Psoas muscle (tissue), 8 donors: ENCODE data around the gene TMEM270. TPM values are rescaled to one million over a fixed set of nuclear protein-coding genes. Genes with fewer than 3 reads are reported as not detected.
"Not testable (repeated sequence)": the region's sequence is repeated elsewhere in the genome, so short reads cannot be mapped to it uniquely, and the experiment has no call there.

Source experiments
- ATAC-seq, 4 donors: fragments of 200-7000 bp; cut with Tn5 transposase; one replicate each; pipeline ENCODE4 v1.9.1; 2020; ENCODE audit warnings: moderate library complexity in 3 of 4, mild to moderate bottlenecking in 2 of 4
- DNase-seq, 2 donors: peaks; one replicate each; pipeline ENCODE4 v3.0.0-alpha.2; 2020
- H3K27ac ChIP-seq: fragments of 200-600 bp; one replicate; pipeline ENCODE4 v1.8.0; 2022
- H3K27me3 ChIP-seq, 3 donors: fragments of 200-600 bp in 1 of 3; one replicate each; pipeline versions ENCODE4 v1.6.1 to v1.8.0; 2013 to 2022; ENCODE audit warnings: low read length in 2 of 3, mild to moderate bottlenecking in 2 of 3, moderate library complexity in 1 of 3; ENCODE audit not compliant: insufficient read depth in 3 of 3
- H3K36me3 ChIP-seq, 2 donors: fragments of 200-600 bp in 1 of 2; one replicate each; pipeline versions ENCODE4 v1.6.1 to v1.8.0; 2013 to 2022; ENCODE audit warnings: low read depth in 1 of 2, mild to moderate bottlenecking in 1 of 2, moderate library complexity in 1 of 2; ENCODE audit not compliant: insufficient read depth in 1 of 2
- H3K4me1 ChIP-seq: fragments of 200-600 bp; one replicate; pipeline ENCODE4 v1.8.0; 2022
- H3K4me3 ChIP-seq: fragments of 200-600 bp; one replicate; pipeline ENCODE4 v1.8.0; 2022; ENCODE audit warnings: mild to moderate bottlenecking
- H3K9me3 ChIP-seq: fragments of 200-600 bp; one replicate; pipeline ENCODE4 v1.8.0; 2022
- WGBS, 3 donors: extraction: QIAGEN DNeasy Blood & Tissue Kit; methylation state at CpG; one replicate each; pipeline versions ENCODE4 v1.1.6 to v1.1.7; 2013; 5-methylcytosine and 5-hydroxymethylcytosine counted together
- intact Hi-C, 2 donors: fragments of 100-400 bp; cut with DNase I; formaldehyde crosslinking; loops; one replicate each; pipeline versions ENCODE4 v1.11.0 to v1.14.2; 2022
- polyA plus RNA-seq, 3 donors: library from polyadenylated mRNA; stranded (reverse); fragments of 200-250 nt; gene quantifications; one replicate each; pipeline ENCODE4 v1.2.3, GENCODE V29; 2013
- total RNA-seq, 4 donors: library from RNA; stranded (reverse); fragmentation: NEBNext Ultra II Directional in 2 of 4; extraction: Animal tissue kit (Norgen Biotek cat#: 25700) in 2 of 4; gene quantifications; one replicate each; pipeline versions ENCODE4 v1.2.1 to v1.2.4, GENCODE V29; 2021 to 2023
- TF ChIP-seq, protein P1 (sequence below): fragments of 200-600 bp; IDR thresholded peaks from one replicate; pipeline ENCODE4 v1.8.0; 2022; ENCODE audit warnings: antibody characterized with exemption
- donor health status: healthy with polysubstance abuse.
- donor health status: DM: no; HTN: no; CAD: no; lungs with moderate emphysema.
- donor health status: Bipolar disorder and iron deficiency.
- donor health status: healthy.
- donor health status: DM: yes; HTN: yes; CAD: no.
- donor health status: DM: no; HTN: no; CAD: no.
- donor health status: DM: no; HTN: no; CAD: no.
- donor health status: DM: yes; HTN: yes; CAD: no.

Gene TMEM270
- total and polyA plus RNA-seq, 7 donors: not detected

- no peak overlapping the region for H3K4me3 ChIP-seq
- H3K9me3 ChIP-seq: no peaks in the 10 kb centered on the region
- H3K27ac ChIP-seq: no peak overlapping the region
- WGBS, 3 donors: 54 to 65% (median 65%) methylated on average over 5 of the region's 5 CpGs
- TF ChIP-seq, protein P1, sequence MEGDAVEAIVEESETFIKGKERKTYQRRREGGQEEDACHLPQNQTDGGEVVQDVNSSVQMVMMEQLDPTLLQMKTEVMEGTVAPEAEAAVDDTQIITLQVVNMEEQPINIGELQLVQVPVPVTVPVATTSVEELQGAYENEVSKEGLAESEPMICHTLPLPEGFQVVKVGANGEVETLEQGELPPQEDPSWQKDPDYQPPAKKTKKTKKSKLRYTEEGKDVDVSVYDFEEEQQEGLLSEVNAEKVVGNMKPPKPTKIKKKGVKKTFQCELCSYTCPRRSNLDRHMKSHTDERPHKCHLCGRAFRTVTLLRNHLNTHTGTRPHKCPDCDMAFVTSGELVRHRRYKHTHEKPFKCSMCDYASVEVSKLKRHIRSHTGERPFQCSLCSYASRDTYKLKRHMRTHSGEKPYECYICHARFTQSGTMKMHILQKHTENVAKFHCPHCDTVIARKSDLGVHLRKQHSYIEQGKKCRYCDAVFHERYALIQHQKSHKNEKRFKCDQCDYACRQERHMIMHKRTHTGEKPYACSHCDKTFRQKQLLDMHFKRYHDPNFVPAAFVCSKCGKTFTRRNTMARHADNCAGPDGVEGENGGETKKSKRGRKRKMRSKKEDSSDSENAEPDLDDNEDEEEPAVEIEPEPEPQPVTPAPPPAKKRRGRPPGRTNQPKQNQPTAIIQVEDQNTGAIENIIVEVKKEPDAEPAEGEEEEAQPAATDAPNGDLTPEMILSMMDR: no peak
- no peaks in the 10 kb centered on the region for H3K36me3 ChIP-seq
- H3K4me1 ChIP-seq: peaks cover 12% of the 10 kb centered on the region
- ATAC-seq: no peak
- DNase-seq: no peak
- intact Hi-C loops: loop anchor here in 1 of 2 donors (2.0 kb wide), 1 partner anchor 113 kb away; no protein-coding TSS in a partner anchor
- H3K27me3 ChIP-seq: peaks cover 0 to 25% (median 0%) of the 10 kb centered on the region in 3 donors
Measured at GRCh38 chr7:73881352-73882046, 20.5 kb downstream of the TMEM270 start.

GRCh38 chr7:73882047-73882402 lies 21.1 kb downstream of the TMEM270 start:
- 80 to 89% (median 81%) methylated on average over 3 of the region's 3 CpGs for WGBS, 3 donors
- Histone ChIP-seq H3K27me3 (peaks cover 0 to 29% (median 0%) of the 10 kb centered on the region in 3 donors), H3K4me1 (peaks cover 12% of the 10 kb centered on the region), H3K9me3 (no peaks in the 10 kb centered on the region), H3K4me3 (no peak overlapping the region), H3K27ac (no peak overlapping the region), H3K36me3 (no peaks in the 10 kb centered on the region)
- no peak for ATAC-seq
- DNase-seq: no peak
- intact Hi-C loops: no loop called here
- TF ChIP-seq, protein P1: no peak

DNA sequence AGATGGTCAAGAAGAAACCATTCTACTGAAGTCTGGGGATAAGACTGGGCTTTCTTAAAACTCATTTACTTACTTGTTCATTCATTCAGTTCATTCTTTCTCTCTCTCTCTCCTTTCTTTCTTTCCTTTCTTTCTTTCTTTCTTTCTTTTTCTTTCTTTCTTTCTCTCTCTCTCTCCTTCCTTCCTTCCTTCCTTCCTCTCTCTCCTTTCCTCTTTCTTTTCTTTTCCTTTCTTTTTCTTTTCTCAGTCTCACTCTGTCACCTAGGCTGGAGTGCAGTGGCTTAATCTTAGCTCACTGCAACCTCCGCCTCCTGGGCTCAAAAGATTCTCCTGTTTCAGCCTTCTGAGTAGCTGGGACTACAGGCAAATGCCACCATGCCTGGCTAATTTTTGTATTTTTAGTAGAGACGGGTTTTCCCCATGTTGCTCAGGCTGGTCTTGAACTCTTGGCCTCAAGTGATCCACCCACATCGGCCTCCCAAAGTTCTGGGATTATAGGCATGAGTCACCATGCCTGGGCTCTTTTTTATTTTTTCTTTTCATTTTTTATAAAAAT lies 24.0 kb downstream of the TMEM270 start:
- intact Hi-C loops, DNase-seq, H3K36me3 ChIP-seq, ATAC-seq, H3K4me3 ChIP-seq, H3K9me3 ChIP-seq, H3K27ac ChIP-seq: not testable (repeated sequence)
- 85 to 93% (median 87%) methylated on average over 3 of the region's 3 CpGs for WGBS, 3 donors
- Histone ChIP-seq H3K4me1 (peaks cover 12% of the 10 kb centered on the region), H3K27me3 (peaks cover 0 to 31% (median 0%) of the 10 kb centered on the region in 3 donors)

DNA sequence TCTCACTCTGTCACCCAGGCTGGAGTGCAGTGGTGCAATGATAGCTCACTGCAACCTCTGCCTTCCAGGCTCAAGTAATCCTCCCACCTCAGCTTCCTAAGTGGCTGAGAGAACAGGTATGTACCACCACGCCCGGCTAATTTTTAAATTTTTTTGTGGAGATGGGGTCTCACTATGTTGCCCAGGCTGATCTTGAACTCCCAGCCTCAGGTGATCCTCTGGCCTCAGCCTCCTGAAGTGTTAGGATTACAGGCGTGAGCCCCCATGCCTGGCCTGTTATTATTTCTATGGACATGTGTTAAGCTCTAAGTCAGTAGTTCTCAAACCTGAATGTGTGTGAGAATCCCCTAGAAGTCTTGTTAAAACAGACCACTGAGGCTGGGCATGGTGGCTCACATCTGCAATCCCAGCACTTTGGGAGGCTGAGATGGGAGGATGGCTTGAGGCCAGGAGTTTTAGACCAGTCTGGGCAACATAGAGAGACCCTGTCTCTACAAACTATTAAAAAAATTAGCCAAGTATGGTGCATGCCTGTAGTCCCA lies 24.5 kb downstream of the TMEM270 start:
- Histone ChIP-seq H3K27me3 (peaks cover 0 to 31% (median 0%) of the 10 kb centered on the region in 3 donors), H3K4me1 (peaks cover 9% of the 10 kb centered on the region), H3K36me3 (no peaks in the 10 kb centered on the region), H3K27ac (no peak overlapping the region), H3K4me3 (no peak overlapping the region), H3K9me3 (no peaks in the 10 kb centered on the region)
- DNase-seq: no peak
- intact Hi-C loops: no loop called here
- 96 to 100% (median 97%) methylated on average over 3 of the region's 3 CpGs for WGBS, 3 donors
- TF ChIP-seq, protein P1: no peak
- no peak for ATAC-seq

DNA sequence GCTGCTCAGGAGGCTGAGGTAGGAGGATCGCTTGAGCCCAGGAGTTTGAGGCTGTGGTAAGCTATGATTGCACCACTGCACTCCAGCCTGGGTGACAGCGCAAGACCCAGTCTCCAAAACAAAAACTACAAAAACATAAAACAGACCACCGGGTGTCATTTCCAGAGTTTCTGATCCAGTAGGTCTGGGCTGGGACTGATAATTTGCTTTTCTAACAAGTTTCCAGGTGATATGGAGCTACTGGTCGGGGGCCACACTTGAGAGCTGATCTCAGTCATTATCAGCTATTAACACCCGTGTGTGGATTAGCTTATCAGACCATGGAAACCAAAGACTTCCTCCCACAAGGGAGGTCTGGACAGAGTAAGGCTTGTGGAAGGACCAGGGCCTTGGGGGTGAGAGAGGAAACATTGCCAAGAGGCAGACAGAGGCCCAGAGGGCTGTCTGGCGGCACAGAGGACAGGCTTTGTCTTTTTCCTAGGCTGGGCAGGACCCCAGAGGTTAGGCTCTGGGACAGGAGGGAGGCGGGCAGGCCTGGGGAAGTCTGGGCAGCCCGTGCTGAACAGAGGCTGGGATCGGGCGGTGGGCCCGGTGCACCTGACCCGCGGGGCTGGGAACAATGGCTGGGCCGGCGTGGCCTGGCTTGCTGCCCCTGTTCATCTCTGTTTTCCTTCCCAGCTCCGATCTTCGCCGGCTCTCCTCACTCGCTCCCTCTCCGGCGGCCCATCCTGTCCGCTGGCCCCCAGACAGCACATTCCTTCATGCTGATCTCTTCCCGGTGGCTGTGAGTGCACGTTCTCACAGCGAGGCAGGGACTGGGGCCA lies 25.2 kb downstream of the TMEM270 start:
- no peaks in the 10 kb centered on the region for H3K36me3 ChIP-seq
- H3K4me3 ChIP-seq: no peak overlapping the region
- peak overlapping the region; percentile 55 for H3K27ac ChIP-seq
- intact Hi-C loops: no loop called here
- H3K27me3 ChIP-seq: peaks cover 0 to 26% (median 0%) of the 10 kb centered on the region in 3 donors
- H3K9me3 ChIP-seq: no peaks in the 10 kb centered on the region
- TF ChIP-seq, protein P1: no peak
- peak; percentile 47 to 71 (median 56) for ATAC-seq
- peaks cover 5% of the 10 kb centered on the region for H3K4me1 ChIP-seq
- DNase-seq: peak; percentile 74 to 82
- WGBS, 3 donors: 19 to 28% (median 24%) methylated on average over 18 to 25 of the region's 25 CpGs
